Esophagus muscularis mucosa (tissue), 4 donors: ENCODE results near the gene TSPAN11. TPM values are rescaled to one million over a fixed set of nuclear protein-coding genes. Genes with fewer than 3 reads are reported as not detected.

ENCODE experiments used
- DNase-seq: peaks from one replicate; pipeline ENCODE4 v3.0.0-alpha.2; 2017; ENCODE audit errors: extremely low spot score
- H3K27ac ChIP-seq, 4 donors: fragments of 200-600 bp; sonication (generic); replicated peaks in 1 of 4; 1 replicate in 3 of 4; 2 replicates in 1 of 4; pipeline ENCODE4 v1.5.1; 2016 to 2019; ENCODE audit warnings: mild to moderate bottlenecking in 1 of 4
- H3K27me3 ChIP-seq, 4 donors: fragments of 200-600 bp; sonication (generic); one replicate each; pipeline versions ENCODE4 v1.5.1 to v1.6.0; 2016 to 2019
- H3K36me3 ChIP-seq, 4 donors: fragments of 200-600 bp; sonication (generic); one replicate each; pipeline ENCODE4 v1.5.1; 2016 to 2019
- H3K4me1 ChIP-seq, 4 donors: fragments of 200-600 bp; sonication (generic); one replicate each; pipeline ENCODE4 v1.5.1; 2016 to 2019
- H3K4me3 ChIP-seq, 4 donors: fragments of 200-600 bp; sonication (generic); 1 replicate in 2 of 4; 2 replicates in 2 of 4; pipeline ENCODE4 v1.5.1; 2016 to 2019; ENCODE audit warnings: mild to moderate bottlenecking in 4 of 4, moderate library complexity in 1 of 4
- H3K9me3 ChIP-seq, 4 donors: fragments of 200-600 bp; sonication (generic); 1 replicate in 3 of 4; 2 replicates in 1 of 4; pipeline ENCODE4 v1.5.1; 2016 to 2019
- EP300 ChIP-seq: sonication (generic); formaldehyde crosslinking; IDR thresholded peaks from one replicate; pipeline ENCODE4 v1.6.1; 2017; ENCODE audit warnings: antibody characterized with exemption
- POLR2A ChIP-seq: fragments of 450-650 bp; IDR thresholded peaks from one replicate; pipeline ENCODE4 v1.6.1; 2017; ENCODE audit warnings: antibody characterized with exemption, moderate library complexity, mild to moderate bottlenecking, low read depth
- POLR2AphosphoS5 ChIP-seq, 2 donors: sonication (generic); formaldehyde crosslinking; IDR thresholded peaks; one replicate each; pipeline ENCODE4 v1.6.1; 2017; ENCODE audit warnings: antibody characterized with exemption in 2 of 2
- WGBS: methylation state at CpG from one replicate; pipeline ENCODE4 v1.1.5; 2018; 5-methylcytosine and 5-hydroxymethylcytosine counted together
- intact Hi-C: fragments of 100-400 bp; cut with DNase I; formaldehyde crosslinking; loops from one replicate; pipeline ENCODE4 v1.15.1; 2023
- total RNA-seq, 4 donors: library from RNA; depleted of rRNA; stranded (reverse); fragments of >200 nt; gene quantifications; one replicate each; pipeline versions ENCODE4 v1.1.0 to v1.2.1, GENCODE V29; 2016
- TF ChIP-seq, protein P1 (sequence below), 3 experiments: fragments of 200-600 bp in 2 of 3; fragments of 450-650 bp in 1 of 3; sonication (generic) in 2 of 3; IDR thresholded peaks; one replicate each; pipeline ENCODE4 v1.5.1; 2017 to 2019; ENCODE audit warnings: antibody characterized with exemption in 3 of 3, mild to moderate bottlenecking in 2 of 3, moderate library complexity in 1 of 3

TSPAN11 gene
- total RNA-seq, 4 donors from 2014 or later: 5.8 to 20.9 (median 12.7) TPM

DNA sequence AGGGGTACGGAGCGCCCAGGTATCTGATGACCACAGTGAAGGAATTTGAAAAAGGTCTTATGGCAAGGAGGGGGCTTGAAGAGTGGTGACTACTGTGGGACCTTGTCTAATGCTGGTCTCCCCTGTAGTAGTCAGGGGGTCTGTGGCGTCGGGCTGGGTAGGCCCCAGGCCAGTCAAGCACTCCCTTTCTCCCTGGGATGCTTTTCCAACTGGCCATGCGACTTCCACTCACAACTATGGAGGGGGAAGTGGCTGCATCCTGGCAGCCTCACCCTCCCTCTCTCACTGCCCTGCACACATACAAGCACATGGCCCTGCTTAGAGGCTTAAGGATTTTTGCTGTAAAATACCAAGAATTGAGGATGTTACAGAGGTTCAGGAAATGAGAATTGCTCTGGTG, 4.1 kb downstream of the TSPAN11 start:
- DNase-seq: no peak
- H3K27ac ChIP-seq: peak overlapping the region in 1 of 4 donors; percentile 22
- no peak overlapping the region for H3K4me3 ChIP-seq
- H3K27me3 ChIP-seq: peaks cover 0 to 39% (median 4%) of the 10 kb centered on the region in 4 donors
- no peaks in the 10 kb centered on the region for H3K36me3 ChIP-seq
- H3K4me1 ChIP-seq: peaks cover 4 to 22% (median 13%) of the 10 kb centered on the region in 4 donors
- WGBS: 83% methylated on average over 5 of the region's 5 CpGs
- no peak for TF ChIP-seq EP300
- TF ChIP-seq POLR2AphosphoS5 (IDR thresholded peaks at IDR 0.05): no peak
- no peak for TF ChIP-seq POLR2A
- TF ChIP-seq, protein P1, sequence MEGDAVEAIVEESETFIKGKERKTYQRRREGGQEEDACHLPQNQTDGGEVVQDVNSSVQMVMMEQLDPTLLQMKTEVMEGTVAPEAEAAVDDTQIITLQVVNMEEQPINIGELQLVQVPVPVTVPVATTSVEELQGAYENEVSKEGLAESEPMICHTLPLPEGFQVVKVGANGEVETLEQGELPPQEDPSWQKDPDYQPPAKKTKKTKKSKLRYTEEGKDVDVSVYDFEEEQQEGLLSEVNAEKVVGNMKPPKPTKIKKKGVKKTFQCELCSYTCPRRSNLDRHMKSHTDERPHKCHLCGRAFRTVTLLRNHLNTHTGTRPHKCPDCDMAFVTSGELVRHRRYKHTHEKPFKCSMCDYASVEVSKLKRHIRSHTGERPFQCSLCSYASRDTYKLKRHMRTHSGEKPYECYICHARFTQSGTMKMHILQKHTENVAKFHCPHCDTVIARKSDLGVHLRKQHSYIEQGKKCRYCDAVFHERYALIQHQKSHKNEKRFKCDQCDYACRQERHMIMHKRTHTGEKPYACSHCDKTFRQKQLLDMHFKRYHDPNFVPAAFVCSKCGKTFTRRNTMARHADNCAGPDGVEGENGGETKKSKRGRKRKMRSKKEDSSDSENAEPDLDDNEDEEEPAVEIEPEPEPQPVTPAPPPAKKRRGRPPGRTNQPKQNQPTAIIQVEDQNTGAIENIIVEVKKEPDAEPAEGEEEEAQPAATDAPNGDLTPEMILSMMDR (IDR thresholded peaks at IDR 0.05): no peak
- intact Hi-C loops: no loop called here
- no peaks in the 10 kb centered on the region for H3K9me3 ChIP-seq

DNA sequence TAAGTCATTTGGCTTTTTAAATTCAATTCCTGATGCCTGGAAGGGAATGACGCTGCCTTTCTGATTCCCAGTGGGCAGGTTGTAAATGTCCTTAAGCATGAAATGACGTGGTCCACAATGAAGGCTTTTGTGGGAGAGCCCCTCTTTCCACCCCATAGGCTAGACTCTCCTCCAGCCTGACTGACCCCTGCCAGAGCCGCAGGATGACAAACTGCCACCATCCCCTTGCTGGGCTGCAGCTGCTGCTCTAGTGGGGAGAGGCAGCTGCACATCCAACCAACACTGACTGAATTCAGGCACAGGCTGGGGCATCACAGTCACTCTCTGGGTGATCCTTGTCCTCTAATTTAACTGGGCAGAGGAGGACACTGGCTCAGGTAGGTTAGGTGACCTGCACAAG, 6.3 kb downstream of the TSPAN11 start:
- H3K27ac ChIP-seq: no peak overlapping the region
- 81% methylated on average over 3 of the region's 3 CpGs for WGBS
- peaks cover 0 to 19% (median 0%) of the 10 kb centered on the region in 4 donors for H3K27me3 ChIP-seq
- no peaks in the 10 kb centered on the region for H3K9me3 ChIP-seq
- no peak overlapping the region for H3K4me3 ChIP-seq
- H3K36me3 ChIP-seq: no peaks in the 10 kb centered on the region
- intact Hi-C loops: no loop called here
- DNase-seq: no peak
- H3K4me1 ChIP-seq: peaks cover 0 to 9% (median 0%) of the 10 kb centered on the region in 4 donors
- no peak for TF ChIP-seq POLR2A
- TF ChIP-seq, protein P1 (IDR thresholded peaks at IDR 0.05): no peak
- TF ChIP-seq POLR2AphosphoS5 (IDR thresholded peaks at IDR 0.05): no peak
- no peak for TF ChIP-seq EP300

DNA sequence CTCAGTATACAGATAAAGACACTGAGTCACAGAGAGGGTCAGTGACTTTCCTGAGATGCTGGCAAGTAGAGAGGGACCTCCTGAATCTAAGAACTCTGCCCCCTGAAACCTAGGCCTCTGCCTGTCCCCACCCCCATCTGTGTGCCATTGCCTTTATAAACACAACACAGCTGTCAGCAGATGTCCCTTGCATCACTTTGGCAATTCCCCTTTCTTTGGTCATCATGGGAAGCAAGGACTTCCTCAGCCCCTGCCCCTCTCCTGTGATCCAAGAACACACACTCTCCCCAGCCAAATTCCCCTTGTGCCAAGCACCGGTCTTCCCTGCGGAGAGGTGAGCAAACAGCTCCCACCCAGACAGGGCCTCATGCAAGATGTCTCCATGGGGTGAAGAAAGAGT, 8.3 kb downstream of the TSPAN11 start:
- TF ChIP-seq POLR2A (no peak), EP300 (no peak), POLR2AphosphoS5 (IDR thresholded peaks at IDR 0.05) (no peak)
- TF ChIP-seq, protein P1 (IDR thresholded peaks at IDR 0.05): no peak
- WGBS: 100% methylated on average over 2 of the region's 2 CpGs
- DNase-seq: no peak
- Histone ChIP-seq H3K4me1 (peaks cover 0 to 1% (median 0%) of the 10 kb centered on the region in 4 donors), H3K4me3 (no peak overlapping the region), H3K27ac (no peak overlapping the region), H3K36me3 (no peaks in the 10 kb centered on the region), H3K9me3 (no peaks in the 10 kb centered on the region), H3K27me3 (peaks cover 0 to 9% (median 0%) of the 10 kb centered on the region in 4 donors)
- intact Hi-C loops: no loop called here

DNA sequence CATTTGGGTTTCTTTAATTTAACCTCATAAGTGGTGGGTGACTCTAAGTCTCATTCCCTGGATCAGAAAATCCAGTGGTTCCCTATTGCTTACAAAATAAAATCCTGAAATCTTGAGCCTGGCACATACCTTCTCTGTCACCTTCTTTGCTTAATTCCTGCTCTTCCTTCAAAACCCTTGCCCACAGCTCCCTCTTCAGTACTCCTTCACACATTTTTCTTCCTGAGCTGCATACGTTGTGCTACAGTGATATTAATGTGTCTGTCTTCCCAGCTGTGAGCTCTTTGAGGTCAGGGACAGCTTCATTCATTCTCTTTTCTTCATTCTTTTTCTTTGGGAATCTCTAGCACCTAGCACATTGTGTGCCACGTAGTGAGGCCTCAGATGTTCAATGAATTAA, 9.5 kb downstream of the TSPAN11 start:
- H3K9me3 ChIP-seq: no peaks in the 10 kb centered on the region
- no peak overlapping the region for H3K27ac ChIP-seq
- no peak for DNase-seq
- 26% methylated on average over 2 of the region's 2 CpGs for WGBS
- H3K36me3 ChIP-seq: no peaks in the 10 kb centered on the region
- no peak overlapping the region for H3K4me3 ChIP-seq
- intact Hi-C loops: no loop called here
- no peaks in the 10 kb centered on the region for H3K27me3 ChIP-seq
- TF ChIP-seq EP300 (no peak), POLR2AphosphoS5 (IDR thresholded peaks at IDR 0.05) (no peak), POLR2A (no peak)
- TF ChIP-seq, protein P1 (IDR thresholded peaks at IDR 0.05): no peak
- no peaks in the 10 kb centered on the region for H3K4me1 ChIP-seq

DNA sequence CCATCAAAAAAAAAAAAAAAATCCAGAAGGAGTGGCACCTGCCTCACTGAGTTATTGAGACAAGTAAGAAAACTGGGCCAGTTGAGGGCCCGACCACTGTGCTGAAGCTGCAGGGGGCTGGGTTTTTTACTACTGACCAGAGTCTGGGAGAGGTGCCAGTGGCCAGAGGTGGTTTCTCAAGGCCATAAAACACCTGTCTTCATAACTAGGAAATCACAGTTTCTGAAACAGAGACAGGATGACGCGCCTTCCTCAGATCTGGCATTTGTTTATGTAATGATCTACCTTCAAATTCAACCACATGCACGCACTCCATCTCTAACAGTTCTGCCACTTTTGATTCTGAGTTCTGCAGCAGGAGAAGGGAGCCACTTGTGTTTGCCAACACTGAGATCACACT, 12.7 kb downstream of the TSPAN11 start:
- Histone ChIP-seq H3K4me1 (no peaks in the 10 kb centered on the region), H3K9me3 (no peaks in the 10 kb centered on the region), H3K27ac (no peak overlapping the region), H3K4me3 (no peak overlapping the region), H3K36me3 (no peaks in the 10 kb centered on the region), H3K27me3 (no peaks in the 10 kb centered on the region)
- no peak for DNase-seq
- TF ChIP-seq POLR2AphosphoS5 (IDR thresholded peaks at IDR 0.05) (no peak), EP300 (no peak), POLR2A (no peak)
- TF ChIP-seq, protein P1 (IDR thresholded peaks at IDR 0.05): no peak
- 67% methylated on average over 4 of the region's 4 CpGs for WGBS
- intact Hi-C loops: no loop called here
